Measurements from ENCODE around the gene ABCB11.

- no peak for TF ChIP-seq CTCF (IDR thresholded peaks at IDR 0.05)
- TF ChIP-seq EZH2 (IDR thresholded peaks at IDR 0.05; ENCODE audit: borderline replicate concordance, insufficient read depth, low read depth, low read length, poor library complexity, severe bottlenecking), result no peak
These were observed 89.8 kb downstream of the ABCB11 start for GRCh38 chr2:168941297-168941696.
